Tibial nerve (tissue), 3 donors: ENCODE results near the gene GNG12.

Experiments used
- POLR2A ChIP-seq, 2 donors: fragments of 450-650 bp; IDR thresholded peaks; one replicate each; pipeline ENCODE4 v1.6.1; 2017; ENCODE audit warnings: antibody characterized with exemption in 2 of 2, mild to moderate bottlenecking in 2 of 2, moderate library complexity in 2 of 2
- TF ChIP-seq, protein P1 (sequence below), 5 experiments: fragments of 200-600 bp in 3 of 5; fragments of 450-650 bp in 2 of 5; sonication (generic) in 3 of 5; IDR thresholded peaks; one replicate each; pipeline ENCODE4 v1.5.1; 2016 to 2019; ENCODE audit warnings: antibody characterized with exemption in 5 of 5, mild to moderate bottlenecking in 3 of 5, moderate library complexity in 2 of 5

DNA sequence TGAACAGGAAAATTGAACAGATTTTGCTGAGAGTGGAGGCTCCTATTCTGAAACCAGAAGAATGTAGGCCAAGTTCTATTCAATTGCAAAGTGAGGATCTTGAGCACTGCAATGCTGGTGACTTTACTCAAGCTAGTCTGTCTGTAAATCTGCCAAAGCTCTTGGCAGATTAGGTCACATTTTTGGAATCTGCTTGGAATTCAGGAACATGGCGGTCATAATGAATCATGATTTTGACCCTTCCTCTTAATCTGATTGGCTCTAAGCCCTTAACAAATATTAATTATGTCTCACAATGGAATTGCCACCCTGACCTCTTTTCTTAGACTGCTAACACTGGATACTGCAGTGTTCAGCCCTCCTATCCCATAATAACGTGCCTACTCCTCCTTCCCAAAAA, 7.2 kb upstream of the GNG12 start:
- TF ChIP-seq, protein P1, sequence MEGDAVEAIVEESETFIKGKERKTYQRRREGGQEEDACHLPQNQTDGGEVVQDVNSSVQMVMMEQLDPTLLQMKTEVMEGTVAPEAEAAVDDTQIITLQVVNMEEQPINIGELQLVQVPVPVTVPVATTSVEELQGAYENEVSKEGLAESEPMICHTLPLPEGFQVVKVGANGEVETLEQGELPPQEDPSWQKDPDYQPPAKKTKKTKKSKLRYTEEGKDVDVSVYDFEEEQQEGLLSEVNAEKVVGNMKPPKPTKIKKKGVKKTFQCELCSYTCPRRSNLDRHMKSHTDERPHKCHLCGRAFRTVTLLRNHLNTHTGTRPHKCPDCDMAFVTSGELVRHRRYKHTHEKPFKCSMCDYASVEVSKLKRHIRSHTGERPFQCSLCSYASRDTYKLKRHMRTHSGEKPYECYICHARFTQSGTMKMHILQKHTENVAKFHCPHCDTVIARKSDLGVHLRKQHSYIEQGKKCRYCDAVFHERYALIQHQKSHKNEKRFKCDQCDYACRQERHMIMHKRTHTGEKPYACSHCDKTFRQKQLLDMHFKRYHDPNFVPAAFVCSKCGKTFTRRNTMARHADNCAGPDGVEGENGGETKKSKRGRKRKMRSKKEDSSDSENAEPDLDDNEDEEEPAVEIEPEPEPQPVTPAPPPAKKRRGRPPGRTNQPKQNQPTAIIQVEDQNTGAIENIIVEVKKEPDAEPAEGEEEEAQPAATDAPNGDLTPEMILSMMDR (IDR thresholded peaks at IDR 0.05): no peak
- TF ChIP-seq POLR2A (IDR thresholded peaks at IDR 0.05): no peak
